ENCODE data around the gene EIF2B2.

DNA sequence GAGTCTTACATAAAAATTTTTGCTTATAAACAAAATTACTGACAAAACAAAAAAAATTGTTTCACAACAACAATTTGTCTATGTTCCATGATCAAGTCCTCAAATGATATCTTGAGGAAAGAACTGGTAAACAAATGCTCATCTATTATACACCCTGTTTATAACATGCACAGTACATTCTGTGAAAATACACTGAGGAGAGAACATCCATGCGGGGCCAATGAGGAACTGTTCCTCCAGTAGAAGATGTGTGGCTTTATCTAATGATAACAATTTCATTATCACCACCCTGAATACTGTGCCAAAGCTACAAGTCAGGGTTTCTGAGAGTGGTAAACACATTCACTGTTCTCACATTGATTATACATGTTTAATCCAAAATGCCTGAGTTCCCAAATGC, 37.8 kb downstream of the EIF2B2 start:
- no peak for TF ChIP-seq POLR2A (IDR thresholded peaks at IDR 0.05; ENCODE audit: low read depth, low read length)
- TF ChIP-seq POLR2AphosphoS5 (IDR thresholded peaks at IDR 0.05; ENCODE audit: low read depth, low read length): no peak
- no peak for TF ChIP-seq TAF1 (IDR thresholded peaks at IDR 0.05; ENCODE audit: borderline replicate concordance, low read depth, low read length)

All from GM12892 (cell line).